H1 (cell line): ENCODE data around the gene TFAP2B. TPM values are rescaled to one million over a fixed set of nuclear protein-coding genes. Genes with fewer than 3 reads are reported as not detected.
A peak's percentile ranks its signal among the peaks of the same experiment; 100 is the strongest.

Source experiments
- POU5F1 ChIP-seq: IDR thresholded peaks from 2 replicates; pipeline ENCODE4 v1.6.1; 2011; ENCODE audit warnings: low read depth, mild to moderate bottlenecking, low read length, moderate library complexity
- RNF2 ChIP-seq: fragments of 200-900, 300-1000 bp; sonication (generic); IDR thresholded peaks from 2 replicates; pipeline ENCODE4 v1.7.1; 2016; ENCODE audit warnings: borderline replicate concordance, low read depth, mild to moderate bottlenecking, antibody characterized with exemption, low read length; ENCODE audit not compliant: poor library complexity, severe bottlenecking; ENCODE audit errors: missing control alignments
- SIN3A ChIP-seq, 2 experiments: IDR thresholded peaks in 1 of 2; conservative IDR thresholded peaks in 1 of 2; 2 replicates each; pipeline ENCODE4 v1.6.1; 2011 to 2012; ENCODE audit warnings: low read length in 2 of 2, improper control_type of control experiment in 1 of 2, low read depth in 1 of 2, mild to moderate bottlenecking in 1 of 2
- polyA plus RNA-seq, 7 experiments: library from polyadenylated mRNA; depleted of rRNA in 3 of 7; stranded (reverse) in 5 of 7; unstranded in 2 of 7; fragments of >200 nt in 5 of 7; fragments of 200-250 nt in 2 of 7; gene quantifications; 1 replicate in 5 of 7; 2 replicates in 1 of 7; 4 replicates in 1 of 7; pipeline versions ENCODE4 v1.2.1 to v1.2.3, GENCODE V29; 2011 to 2013; ENCODE audit warnings: missing spikeins in 2 of 7, mixed read lengths in 2 of 7
- total RNA-seq: library from RNA; stranded (reverse); fragmentation: NEBNext Ultra II Directional; extraction: Animal tissue kit (Norgen Biotek cat#: 25700); gene quantifications from 2 replicates; pipeline ENCODE4 v1.2.1, GENCODE V29; 2021
- TF ChIP-seq, protein P1 (sequence below): IDR thresholded peaks from 2 replicates; pipeline ENCODE4 v1.6.1; 2012; ENCODE audit warnings: inconsistent platforms

TFAP2B gene
- total and polyA plus RNA-seq, 2 of the 8 experiments (the other 6 are each of a cell fraction or from before 2014, with no cell fraction given): not detected

DNA sequence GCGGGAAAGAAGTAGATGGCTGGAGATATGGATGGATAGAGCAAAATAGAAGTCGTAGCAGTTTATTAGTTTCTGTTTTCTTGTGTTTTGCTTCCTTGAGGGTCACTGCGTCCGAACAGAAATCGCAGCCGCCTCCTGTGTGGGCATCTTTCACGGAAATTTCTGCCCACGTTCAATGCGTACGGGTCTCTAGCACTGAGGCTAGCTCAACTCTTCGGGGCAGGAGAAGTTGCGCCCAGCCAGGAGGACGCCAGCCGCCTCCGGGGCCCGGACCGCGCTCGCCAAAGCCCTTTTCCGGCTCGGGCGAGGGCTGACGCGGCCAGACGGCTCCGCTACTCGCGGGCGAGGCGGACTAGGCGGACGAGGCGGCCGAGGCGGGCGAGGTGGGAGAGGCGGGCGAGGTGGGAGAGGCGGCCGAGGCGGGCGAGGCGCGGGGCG, 814 bp downstream of the TFAP2B start (continued):
- peak; percentile 94 for TF ChIP-seq RNF2
- no peak for TF ChIP-seq POU5F1
- TF ChIP-seq, protein P1, sequence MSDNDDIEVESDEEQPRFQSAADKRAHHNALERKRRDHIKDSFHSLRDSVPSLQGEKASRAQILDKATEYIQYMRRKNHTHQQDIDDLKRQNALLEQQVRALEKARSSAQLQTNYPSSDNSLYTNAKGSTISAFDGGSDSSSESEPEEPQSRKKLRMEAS: peak; percentile 42
- no peak for TF ChIP-seq SIN3A (conservative IDR thresholded peaks at IDR 0.05 in 1 of 2, IDR thresholded peaks at IDR 0.05 in 1 of 2; ENCODE audit: low read depth in 1 of 2, low read length in 2 of 2)
